HG02798 (cell line): Measurements from ENCODE around the gene RAB5A.
A peak's percentile ranks its signal among the peaks of the same experiment; 100 is the strongest.
"Not testable (repeated sequence)": the region's sequence is repeated elsewhere in the genome, so short reads cannot be mapped to it uniquely, and the experiment has no call there.

ENCODE experiments used
- ATAC-seq: cut with Tn5 transposase; IDR thresholded peaks from one replicate; pipeline ENCODE4 v1.9.1; 2021; ENCODE audit warnings: mild to moderate bottlenecking; ENCODE audit not compliant: unreplicated experiment, poor library complexity

The RAB5A gene

GRCh38 chr3:19945969-19946831 lies 697 bp upstream of the RAB5A start:
- ATAC-seq, result peak; percentile 5

GRCh38 chr3:19947549-19948225 lies 790 bp downstream of the RAB5A start:
- peak; percentile 14 for ATAC-seq

- ATAC-seq, result no peak
These were observed 1.3 kb downstream of the RAB5A start for GRCh38 chr3:19948226-19948591.

GRCh38 chr3:19950316-19950715 lies 3.4 kb downstream of the RAB5A start:
- ATAC-seq, result no peak

GRCh38 chr3:19954676-19955075 lies 7.8 kb downstream of the RAB5A start:
- ATAC-seq, result no peak

- not testable (repeated sequence) for ATAC-seq
These were observed 10.5 kb downstream of the RAB5A start for GRCh38 chr3:19957354-19957753.

- no peak for ATAC-seq
These were observed 12.6 kb downstream of the RAB5A start for GRCh38 chr3:19959505-19959904.

GRCh38 chr3:19960696-19961095 lies 13.8 kb downstream of the RAB5A start:
- no peak for ATAC-seq

- no peak for ATAC-seq
These were observed 15.1 kb downstream of the RAB5A start for GRCh38 chr3:19961960-19962359.

GRCh38 chr3:19967208-19967607 lies 20.3 kb downstream of the RAB5A start:
- ATAC-seq, result no peak

- ATAC-seq, result no peak
These were observed 20.9 kb downstream of the RAB5A start for GRCh38 chr3:19967812-19968211.

- ATAC-seq, result no peak
These were observed 23.4 kb downstream of the RAB5A start for GRCh38 chr3:19970327-19970726.

- ATAC-seq, result no peak
These were observed 25.2 kb downstream of the RAB5A start for GRCh38 chr3:19972054-19972453.

- ATAC-seq, result not testable (repeated sequence)
These were observed 42.0 kb downstream of the RAB5A start for GRCh38 chr3:19988904-19989303.

- no peak for ATAC-seq
These were observed 47.9 kb downstream of the RAB5A start for GRCh38 chr3:19994796-19995195.

GRCh38 chr3:19997502-19997901 lies 50.6 kb downstream of the RAB5A start:
- no peak for ATAC-seq

GRCh38 chr3:20001932-20002331 lies 55.0 kb downstream of the RAB5A start:
- no peak for ATAC-seq

- no peak for ATAC-seq
These were observed 61.1 kb downstream of the RAB5A start for GRCh38 chr3:20007960-20008359.

GRCh38 chr3:20008646-20009045 lies 61.7 kb downstream of the RAB5A start:
- ATAC-seq, result no peak

- no peak for ATAC-seq
These were observed 65.3 kb downstream of the RAB5A start, which contains the start of gene PP2D1 for GRCh38 chr3:20012164-20012563. PP2D1 (minus strand) TSS chr3:20012264; CDS start chr3:20012072, 192 bp downstream.

GRCh38 chr3:20013396-20013795 lies 66.5 kb downstream of the RAB5A start:
- no peak for ATAC-seq

- no peak for ATAC-seq
These were observed 68.6 kb downstream of the RAB5A start for GRCh38 chr3:20015525-20015924.
